Large intestine (tissue), 3 donors: ENCODE data around the gene AFAP1. TPM values are rescaled to one million over a fixed set of nuclear protein-coding genes. Genes with fewer than 3 reads are reported as not detected.

Source experiments
- DNase-seq, 2 donors: peaks; one replicate each; pipeline versions ENCODE4 v3.0.0 to v3.0.0-alpha.2; 2013
- H3K27ac ChIP-seq: one replicate; pipeline ENCODE4 v1.5.1; 2013; ENCODE audit warnings: low read length
- H3K27me3 ChIP-seq: 2 replicates; pipeline ENCODE4 v1.6.1; 2013; ENCODE audit warnings: low read length; ENCODE audit not compliant: control insufficient read depth, insufficient read depth
- H3K36me3 ChIP-seq: 2 replicates; pipeline ENCODE4 v1.6.1; 2013; ENCODE audit warnings: low read length; ENCODE audit not compliant: control insufficient read depth, insufficient read depth
- H3K4me1 ChIP-seq: one replicate; pipeline ENCODE4 v1.6.1; 2013; ENCODE audit warnings: low read length; ENCODE audit not compliant: control insufficient read depth, insufficient read depth
- H3K4me3 ChIP-seq: one replicate; pipeline ENCODE4 v1.5.1; 2013; ENCODE audit warnings: low read length
- H3K9me3 ChIP-seq: one replicate; pipeline ENCODE4 v1.6.1; 2013; ENCODE audit warnings: mild to moderate bottlenecking, low read depth, low read length, moderate library complexity; ENCODE audit not compliant: control insufficient read depth
- WGBS: methylation state at CpG from one replicate; pipeline ENCODE4 v1.1.5; 2013; ENCODE audit warnings: low lambda C conversion rate; ENCODE audit not compliant: insufficient coverage; 5-methylcytosine and 5-hydroxymethylcytosine counted together
- polyA plus RNA-seq: library from polyadenylated mRNA; unstranded; fragments of 120-200 nt; gene quantifications from one replicate; pipeline ENCODE4 v1.2.1, GENCODE V29; 2013

AFAP1 gene
- polyA plus RNA-seq, 1 donor = 19.3 TPM

GRCh38 chr4:7844594-7844991 lies 95.1 kb downstream of the AFAP1 start:
- no CpG with 5 or more reads among the region's 11 CpGs for WGBS
- H3K4me3 ChIP-seq = no peak overlapping the region
- no peaks in the 10 kb centered on the region for H3K27me3 ChIP-seq
- H3K9me3 ChIP-seq = no peaks in the 10 kb centered on the region
- H3K36me3 ChIP-seq = peaks cover 29% of the 10 kb centered on the region
- H3K27ac ChIP-seq = no peak overlapping the region
- no peaks in the 10 kb centered on the region for H3K4me1 ChIP-seq
- no peak for DNase-seq

- WGBS = no CpG with 5 or more reads among the region's 11 CpGs
- DNase-seq = peak; percentile 57 to 59
- Histone ChIP-seq H3K9me3 (no peaks in the 10 kb centered on the region), H3K4me3 (no peak overlapping the region), H3K27ac (no peak overlapping the region), H3K4me1 (no peaks in the 10 kb centered on the region), H3K27me3 (no peaks in the 10 kb centered on the region), H3K36me3 (peaks cover 27% of the 10 kb centered on the region)
Measured at GRCh38 chr4:7843831-7844593, 95.6 kb downstream of the AFAP1 start.

- peaks cover 32% of the 10 kb centered on the region for H3K36me3 ChIP-seq
- peak in 1 of 2 donors; percentile 52 for DNase-seq
- peak overlapping the region; percentile 70 for H3K27ac ChIP-seq
- no peaks in the 10 kb centered on the region for H3K9me3 ChIP-seq
- H3K27me3 ChIP-seq = no peaks in the 10 kb centered on the region
- H3K4me1 ChIP-seq = no peaks in the 10 kb centered on the region
- H3K4me3 ChIP-seq = no peak overlapping the region
- WGBS = no CpG with 5 or more reads among the region's 22 CpGs
Measured at GRCh38 chr4:7842384-7843279, 97.0 kb downstream of the AFAP1 start.

GRCh38 chr4:7841894-7842293 lies 97.8 kb downstream of the AFAP1 start:
- Histone ChIP-seq H3K9me3 (no peaks in the 10 kb centered on the region), H3K27ac (no peak overlapping the region), H3K27me3 (no peaks in the 10 kb centered on the region), H3K4me1 (no peaks in the 10 kb centered on the region), H3K36me3 (peaks cover 39% of the 10 kb centered on the region), H3K4me3 (no peak overlapping the region)
- DNase-seq = no peak
- WGBS = no CpG with 5 or more reads among the region's 2 CpGs

- no CpG with 5 or more reads among the region's 6 CpGs for WGBS
- Histone ChIP-seq H3K9me3 (no peaks in the 10 kb centered on the region), H3K36me3 (peaks cover 45% of the 10 kb centered on the region), H3K27me3 (no peaks in the 10 kb centered on the region), H3K4me1 (no peaks in the 10 kb centered on the region), H3K27ac (no peak overlapping the region), H3K4me3 (no peak overlapping the region)
- DNase-seq = no peak
Measured at GRCh38 chr4:7841071-7841470, 98.6 kb downstream of the AFAP1 start.

GRCh38 chr4:7839856-7840255 lies 99.8 kb downstream of the AFAP1 start:
- Histone ChIP-seq H3K4me1 (no peaks in the 10 kb centered on the region), H3K27ac (no peak overlapping the region), H3K27me3 (no peaks in the 10 kb centered on the region), H3K9me3 (no peaks in the 10 kb centered on the region), H3K36me3 (peaks cover 48% of the 10 kb centered on the region), H3K4me3 (no peak overlapping the region)
- WGBS = no CpG with 5 or more reads among the region's 4 CpGs
- DNase-seq = no peak

GRCh38 chr4:7838136-7838782 lies 101.4 kb downstream of the AFAP1 start:
- DNase-seq = no peak
- Histone ChIP-seq H3K36me3 (peaks cover 53% of the 10 kb centered on the region), H3K4me1 (no peaks in the 10 kb centered on the region), H3K27ac (no peak overlapping the region), H3K9me3 (no peaks in the 10 kb centered on the region), H3K4me3 (no peak overlapping the region), H3K27me3 (no peaks in the 10 kb centered on the region)
- WGBS = 94% methylated on average over 2 of the region's 13 CpGs

- 88% methylated on average over 2 of the region's 6 CpGs for WGBS
- Histone ChIP-seq H3K36me3 (peaks cover 49% of the 10 kb centered on the region), H3K27me3 (no peaks in the 10 kb centered on the region), H3K27ac (no peak overlapping the region), H3K4me1 (no peaks in the 10 kb centered on the region), H3K4me3 (no peak overlapping the region), H3K9me3 (no peaks in the 10 kb centered on the region)
- DNase-seq = no peak
Measured at GRCh38 chr4:7837597-7838135, 102.0 kb downstream of the AFAP1 start.

GRCh38 chr4:7831858-7832730 lies 107.6 kb downstream of the AFAP1 start:
- H3K27ac ChIP-seq = peak overlapping the region; percentile 58
- H3K4me3 ChIP-seq = no peak overlapping the region
- WGBS = no CpG with 5 or more reads among the region's 14 CpGs
- peaks cover 42% of the 10 kb centered on the region for H3K36me3 ChIP-seq
- H3K4me1 ChIP-seq = peaks cover 17% of the 10 kb centered on the region
- no peaks in the 10 kb centered on the region for H3K27me3 ChIP-seq
- no peaks in the 10 kb centered on the region for H3K9me3 ChIP-seq
- no peak for DNase-seq
